Esophagus (tissue), 2 donors: ENCODE measurements around the gene TMPRSS9. TPM values are rescaled to one million over a fixed set of nuclear protein-coding genes. Genes with fewer than 3 reads are reported as not detected.

Experiments used
- H3K27ac ChIP-seq, 2 donors: one replicate each; pipeline ENCODE4 v1.5.1; 2013; ENCODE audit warnings: low read depth in 2 of 2, mild to moderate bottlenecking in 2 of 2, inconsistent platforms in 1 of 2, low read length in 1 of 2, moderate library complexity in 1 of 2
- H3K27me3 ChIP-seq, 2 donors: one replicate each; pipeline ENCODE4 v1.6.1; 2013; ENCODE audit warnings: low read length in 2 of 2, control low read depth in 1 of 2, mild to moderate bottlenecking in 1 of 2; ENCODE audit not compliant: insufficient read depth in 2 of 2, control insufficient read depth in 1 of 2
- H3K36me3 ChIP-seq, 2 donors: one replicate each; pipeline ENCODE4 v1.6.1; 2013; ENCODE audit warnings: low read length in 1 of 2; ENCODE audit not compliant: control insufficient read depth in 2 of 2, insufficient read depth in 2 of 2
- H3K4me1 ChIP-seq, 2 donors: one replicate each; pipeline ENCODE4 v1.6.1; 2013; ENCODE audit warnings: low read length in 1 of 2; ENCODE audit not compliant: control insufficient read depth in 2 of 2, insufficient read depth in 2 of 2
- H3K4me3 ChIP-seq, 2 donors: one replicate each; pipeline ENCODE4 v1.5.1; 2013; ENCODE audit warnings: low read length in 2 of 2, mild to moderate bottlenecking in 2 of 2, low read depth in 1 of 2, moderate library complexity in 1 of 2
- H3K9me3 ChIP-seq, 2 donors: one replicate each; pipeline ENCODE4 v1.6.1; 2013; ENCODE audit warnings: mild to moderate bottlenecking in 2 of 2, low read depth in 1 of 2, low read length in 1 of 2, moderate library complexity in 1 of 2; ENCODE audit not compliant: control insufficient read depth in 2 of 2, insufficient read depth in 1 of 2
- WGBS, 2 donors: extraction: QIAGEN DNeasy Blood & Tissue Kit; methylation state at CpG; one replicate each; pipeline ENCODE4 v1.1.7; 2013; 5-methylcytosine and 5-hydroxymethylcytosine counted together
- polyA plus RNA-seq, 2 donors: library from polyadenylated mRNA; stranded (reverse); fragments of 200-250 nt; gene quantifications; one replicate each; pipeline ENCODE4 v1.2.3, GENCODE V29; 2013
- donor health status: healthy with polysubstance abuse.
- donor health status: Bipolar disorder and iron deficiency.

Gene TMPRSS9
- polyA plus RNA-seq, 2 donors, result 0.04 TPM; not detected in 1

DNA sequence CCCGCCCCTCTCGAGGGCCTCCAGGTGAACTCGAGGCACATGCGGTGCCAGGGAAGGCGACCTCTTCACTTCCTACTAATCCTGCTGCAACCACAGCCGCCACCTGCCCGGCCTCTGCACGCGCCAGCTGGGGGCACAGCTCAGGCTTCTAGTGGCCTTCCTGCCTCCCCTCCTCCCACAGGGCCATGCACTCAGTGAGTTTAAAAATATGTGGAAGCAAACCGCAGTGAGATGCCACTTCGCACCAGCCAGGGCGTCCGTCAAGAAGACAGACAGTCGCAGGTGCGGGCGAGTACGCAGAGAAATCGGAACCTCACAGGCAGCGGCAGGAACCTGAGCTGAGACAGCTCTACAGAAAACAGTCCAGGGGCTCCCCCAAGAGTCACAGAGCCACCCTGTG lies 86.3 kb downstream of the TMPRSS9 start:
- no peak overlapping the region for H3K27ac ChIP-seq
- no peaks in the 10 kb centered on the region for H3K27me3 ChIP-seq
- H3K36me3 ChIP-seq, result peaks cover 7 to 19% of the 10 kb centered on the region in 2 donors
- H3K4me1 ChIP-seq, result no peaks in the 10 kb centered on the region
- WGBS, 2 donors, result 77 to 83% methylated on average over 14 to 19 of the region's 19 CpGs
- H3K4me3 ChIP-seq, result no peak overlapping the region
- H3K9me3 ChIP-seq, result no peaks in the 10 kb centered on the region

DNA sequence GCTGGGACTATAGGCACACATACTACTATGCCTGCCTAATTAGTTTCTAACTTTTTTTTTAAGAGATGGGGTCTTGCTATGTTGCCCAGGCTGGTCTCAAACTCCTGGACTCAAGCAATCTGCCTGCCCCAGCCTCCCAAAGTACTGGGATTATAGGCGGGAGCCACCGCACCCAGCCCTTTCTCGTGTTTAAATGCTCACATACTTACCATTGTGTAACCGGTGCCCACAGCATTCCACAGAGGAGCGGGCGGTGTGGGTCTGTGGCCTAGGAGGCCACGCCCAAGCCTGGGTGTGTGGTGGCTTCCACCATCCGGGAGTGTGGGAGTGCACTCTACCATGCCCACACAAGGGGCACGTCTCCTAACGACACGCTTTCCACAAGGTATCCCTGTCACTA lies 89.0 kb downstream of the TMPRSS9 start:
- H3K9me3 ChIP-seq, result no peaks in the 10 kb centered on the region
- no peak overlapping the region for H3K4me3 ChIP-seq
- no peaks in the 10 kb centered on the region for H3K27me3 ChIP-seq
- 90 to 92% methylated on average over 11 of the region's 11 CpGs for WGBS, 2 donors
- peaks cover 0 to 6% of the 10 kb centered on the region in 2 donors for H3K36me3 ChIP-seq
- no peaks in the 10 kb centered on the region for H3K4me1 ChIP-seq
- H3K27ac ChIP-seq, result no peak overlapping the region

DNA sequence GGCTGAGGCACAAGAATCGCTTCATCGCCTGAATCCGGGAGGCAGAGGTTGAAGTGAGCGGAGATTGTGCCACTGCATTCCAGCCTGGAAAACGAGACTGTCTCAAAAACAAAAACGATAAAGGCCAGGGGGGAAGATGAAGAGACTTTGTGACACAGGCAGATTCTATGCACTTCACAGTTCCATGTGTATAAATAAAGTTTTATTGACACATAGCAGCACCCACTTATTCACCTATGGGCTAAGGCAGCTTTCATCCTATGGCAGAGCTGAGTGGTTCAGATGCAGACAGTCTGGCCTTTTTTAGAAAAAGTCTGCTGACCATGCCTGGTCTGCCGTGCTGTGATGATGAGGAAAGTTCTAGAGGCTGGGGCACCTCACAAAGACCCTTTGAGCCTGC lies 91.1 kb downstream of the TMPRSS9 start:
- peaks cover 0 to 7% of the 10 kb centered on the region in 2 donors for H3K4me1 ChIP-seq
- H3K27ac ChIP-seq, result no peak overlapping the region
- no peaks in the 10 kb centered on the region for H3K27me3 ChIP-seq
- H3K9me3 ChIP-seq, result no peaks in the 10 kb centered on the region
- H3K4me3 ChIP-seq, result no peak overlapping the region
- WGBS, 2 donors, result 93 to 94% methylated on average over 7 of the region's 7 CpGs
- H3K36me3 ChIP-seq, result peaks cover 0 to 2% of the 10 kb centered on the region in 2 donors

DNA sequence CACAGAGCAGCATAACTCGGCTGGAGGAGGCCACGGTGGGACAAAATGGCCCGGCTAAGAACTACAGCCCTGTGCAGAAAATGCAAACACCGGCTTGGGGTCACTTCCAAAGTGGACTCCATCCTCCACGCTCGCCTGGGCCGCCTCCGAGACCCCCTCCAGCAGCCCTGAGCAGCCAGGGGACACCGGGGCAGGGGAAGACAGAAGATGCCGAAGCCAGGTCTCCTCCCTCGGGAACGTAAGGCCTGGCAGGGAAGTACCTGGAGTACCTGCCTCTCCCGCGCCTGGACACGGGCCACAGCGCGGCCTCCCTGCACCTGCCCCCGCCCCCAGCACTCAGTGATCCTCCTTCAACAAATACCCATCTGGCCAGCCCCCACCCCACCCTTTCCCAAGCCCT lies 91.7 kb downstream of the TMPRSS9 start:
- no peaks in the 10 kb centered on the region for H3K36me3 ChIP-seq
- no peak overlapping the region for H3K27ac ChIP-seq
- 91 to 96% methylated on average over 17 to 18 of the region's 18 CpGs for WGBS, 2 donors
- peaks cover 0 to 7% of the 10 kb centered on the region in 2 donors for H3K4me1 ChIP-seq
- no peaks in the 10 kb centered on the region for H3K27me3 ChIP-seq
- H3K4me3 ChIP-seq, result no peak overlapping the region
- no peaks in the 10 kb centered on the region for H3K9me3 ChIP-seq

DNA sequence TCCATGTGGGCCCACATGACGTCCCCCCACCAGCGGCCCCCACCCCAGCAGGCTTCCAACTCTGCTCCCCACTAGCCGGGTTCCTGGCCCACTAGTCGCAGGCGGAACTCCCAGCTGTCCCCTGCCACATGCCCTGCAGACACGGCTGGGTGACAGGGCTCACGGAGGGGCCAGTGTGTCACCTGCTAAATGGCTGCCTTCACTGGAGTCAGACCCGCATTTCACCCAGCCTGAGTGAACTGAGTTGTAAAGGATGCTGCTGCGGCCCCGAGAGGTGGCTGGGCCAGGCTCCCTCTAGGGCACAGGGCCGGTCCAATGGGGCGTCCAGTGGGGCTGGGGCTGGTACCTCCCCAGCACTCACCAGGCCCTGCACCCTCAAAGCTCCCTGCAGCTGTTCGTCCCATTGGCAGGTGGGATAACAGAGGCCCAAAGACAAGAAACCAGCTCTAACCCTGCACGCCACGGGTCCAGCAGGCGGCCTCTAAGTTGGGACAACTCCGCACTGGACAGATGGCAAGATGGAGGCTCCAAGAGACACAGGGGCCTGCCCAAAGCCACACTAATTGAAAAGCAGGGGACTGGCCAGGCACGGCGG lies 93.5 kb downstream of the TMPRSS9 start:
- no peak overlapping the region for H3K4me3 ChIP-seq
- H3K27ac ChIP-seq, result no peak overlapping the region
- H3K9me3 ChIP-seq, result no peaks in the 10 kb centered on the region
- peaks cover 0 to 7% of the 10 kb centered on the region in 2 donors for H3K4me1 ChIP-seq
- H3K36me3 ChIP-seq, result no peaks in the 10 kb centered on the region
- H3K27me3 ChIP-seq, result no peaks in the 10 kb centered on the region
- 92 to 94% methylated on average over 19 of the region's 19 CpGs for WGBS, 2 donors

DNA sequence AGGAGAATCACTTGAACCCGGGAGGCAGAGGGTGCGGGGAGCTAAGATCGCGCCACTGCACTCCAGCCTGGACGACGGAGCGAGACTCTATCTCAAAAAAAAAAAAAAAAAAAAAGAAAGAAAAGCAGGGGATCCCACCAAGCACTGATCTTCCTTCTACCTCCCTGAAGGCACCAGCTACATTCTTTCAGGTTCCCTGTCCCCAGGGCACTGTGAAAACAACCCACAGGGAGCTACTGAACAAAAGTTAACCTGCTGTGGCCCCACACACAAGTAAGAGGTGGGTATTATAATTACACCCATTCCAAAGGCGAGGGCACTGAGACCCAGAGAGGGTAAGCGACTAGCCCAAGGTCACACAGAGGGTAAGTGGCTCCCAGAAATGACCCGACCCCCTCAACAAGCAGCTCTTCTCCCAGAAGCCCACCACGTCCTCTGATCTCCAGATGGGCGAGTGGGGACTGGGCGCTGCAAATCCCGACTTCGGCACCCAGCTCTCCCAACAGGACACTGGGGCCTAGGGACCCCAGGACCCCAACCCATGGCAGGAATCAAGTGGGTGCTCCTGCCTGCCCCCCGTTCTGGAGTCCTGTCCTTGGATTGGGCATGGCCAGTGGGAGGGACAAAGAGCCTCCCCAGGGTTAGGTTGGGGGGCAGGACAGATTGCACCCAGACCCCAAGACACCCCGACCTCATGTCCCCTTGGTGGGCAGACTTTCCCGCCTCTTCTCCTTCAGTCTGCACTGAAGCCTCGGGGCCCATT lies 94.3 kb downstream of the TMPRSS9 start:
- H3K27ac ChIP-seq, result no peak overlapping the region

DNA sequence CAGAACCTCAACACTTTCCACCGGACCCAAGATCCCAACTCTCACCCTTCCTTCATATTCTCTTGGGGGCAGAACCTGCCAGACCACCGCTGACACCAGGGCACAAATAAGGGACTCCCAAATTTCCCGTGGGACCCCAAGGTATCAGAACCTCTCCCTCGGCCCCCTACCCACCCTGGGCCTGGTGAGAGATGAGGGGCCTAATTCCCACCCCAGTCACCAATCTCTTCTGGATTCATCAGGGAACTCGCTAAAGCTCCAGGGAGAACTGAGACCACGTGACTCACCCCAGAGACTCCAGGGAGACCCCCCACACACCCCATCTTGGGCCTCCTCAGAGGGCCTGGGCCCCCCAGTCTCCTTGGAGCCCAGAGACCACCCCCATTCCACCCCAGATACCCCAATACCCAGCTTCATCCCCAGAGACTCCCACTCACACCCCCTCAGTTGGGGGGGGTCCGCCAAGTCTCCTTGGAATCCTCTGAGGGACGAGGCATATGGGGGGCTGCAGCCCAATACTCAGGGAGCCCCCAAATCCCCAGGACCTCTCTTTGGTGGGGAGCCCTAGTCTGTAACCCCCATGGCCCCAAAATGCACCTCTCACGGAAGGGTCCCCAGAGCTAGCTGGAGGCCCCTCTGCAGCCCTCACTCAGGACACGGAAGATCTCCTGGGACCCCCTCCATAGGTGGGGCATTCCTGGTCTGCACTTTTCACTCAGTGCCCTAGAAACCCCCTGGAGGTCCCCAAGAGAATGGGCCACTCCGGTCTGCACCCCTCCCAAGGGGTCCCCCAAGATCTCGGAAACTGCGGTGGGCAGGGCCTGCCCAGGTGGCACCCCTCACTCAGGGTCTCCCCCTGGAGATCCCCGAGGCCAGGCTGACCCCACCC lies 95.1 kb downstream of the TMPRSS9 start:
- Histone ChIP-seq H3K9me3 (no peaks in the 10 kb centered on the region), H3K36me3 (no peaks in the 10 kb centered on the region), H3K4me1 (peaks cover 0 to 7% of the 10 kb centered on the region in 2 donors), H3K4me3 (peak overlapping the region; percentile 89 to 95), H3K27me3 (no peaks in the 10 kb centered on the region), H3K27ac (no peak overlapping the region)
- 63 to 67% methylated on average over 14 of the region's 14 CpGs for WGBS, 2 donors

More for the DNA sequence above, 94.3 kb downstream of the TMPRSS9 start:
- Histone ChIP-seq H3K4me1 (peaks cover 0 to 7% of the 10 kb centered on the region in 2 donors), H3K9me3 (no peaks in the 10 kb centered on the region), H3K4me3 (no peak overlapping the region), H3K36me3 (no peaks in the 10 kb centered on the region), H3K27me3 (no peaks in the 10 kb centered on the region)
- WGBS, 2 donors, result 90 to 91% methylated on average over 16 to 19 of the region's 19 CpGs

DNA sequence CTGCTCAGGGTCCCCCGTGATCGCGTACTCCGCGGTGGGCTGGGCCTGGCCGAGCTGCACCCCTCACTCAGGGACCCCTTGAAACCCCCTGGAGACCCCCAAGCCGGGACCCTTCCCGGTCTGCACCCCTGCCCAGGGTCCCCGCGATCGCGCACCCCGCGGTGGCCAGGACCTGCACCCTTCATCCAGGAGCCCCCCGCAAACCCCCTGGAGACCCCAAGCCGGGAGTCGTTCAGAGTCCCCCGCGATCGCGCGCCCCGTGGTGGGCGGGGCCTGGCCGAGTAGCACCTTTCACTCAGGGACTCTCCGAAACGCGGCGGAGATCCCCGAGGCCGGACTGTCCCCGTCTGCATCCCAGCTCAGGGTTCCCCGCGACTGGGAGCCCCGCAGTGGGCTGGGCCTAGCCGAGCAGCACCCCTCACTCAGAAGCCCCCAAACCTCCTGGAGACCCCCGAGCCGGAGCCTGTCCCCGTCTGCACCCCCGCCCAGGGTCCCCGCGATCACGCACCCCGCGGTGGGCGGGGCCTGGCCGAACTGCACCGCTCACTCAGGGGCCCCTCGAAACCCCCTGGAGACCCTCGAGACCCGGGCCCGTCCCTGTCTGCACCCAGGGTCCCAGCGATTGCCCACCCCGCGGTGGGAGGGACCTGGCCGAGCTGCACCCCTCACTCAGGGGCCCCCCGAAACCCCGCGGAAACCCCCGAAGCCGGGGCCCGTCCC lies 95.9 kb downstream of the TMPRSS9 start:
- 1% methylated on average over 45 to 62 of the region's 62 CpGs for WGBS, 2 donors
- peak overlapping the region in 1 of 2 donors; percentile 83 for H3K27ac ChIP-seq
- no peaks in the 10 kb centered on the region for H3K36me3 ChIP-seq
- no peaks in the 10 kb centered on the region for H3K9me3 ChIP-seq
- H3K27me3 ChIP-seq, result no peaks in the 10 kb centered on the region
- peak overlapping the region; percentile 89 to 95 for H3K4me3 ChIP-seq
- peaks cover 0 to 7% of the 10 kb centered on the region in 2 donors for H3K4me1 ChIP-seq
